HUDEP-2 (cell line): Measurements from ENCODE around the gene ABCA3.
"Not testable (repeated sequence)": the region's sequence is repeated elsewhere in the genome, so short reads cannot be mapped to it uniquely, and the experiment has no call there.

ENCODE experiments used
- DNase-seq, 76 experiments: peaks; one replicate each; lab custom pipeline; 2025; ENCODE audit not compliant: unreplicated experiment in 76 of 76; lab: John Stamatoyannopoulos, UW

ABCA3 gene

GRCh38 chr16:2263026-2263425, 77.5 kb downstream of the ABCA3 start:
- DNase-seq, result not testable (repeated sequence)

- no peak for DNase-seq
These were observed 80.3 kb downstream of the ABCA3 start for GRCh38 chr16:2260250-2260649.

GRCh38 chr16:2258530-2258929, 82.0 kb downstream of the ABCA3 start:
- not testable (repeated sequence) for DNase-seq

GRCh38 chr16:2257726-2258125, 82.8 kb downstream of the ABCA3 start:
- DNase-seq, result no peak

GRCh38 chr16:2256531-2257140, 83.9 kb downstream of the ABCA3 start:
- no peak for DNase-seq

- no peak for DNase-seq
These were observed 87.2 kb downstream of the ABCA3 start for GRCh38 chr16:2253293-2253692.

- DNase-seq, result no peak
These were observed 87.8 kb downstream of the ABCA3 start for GRCh38 chr16:2252806-2253148.

- DNase-seq, result peak in 74 of 76 experiments; percentile 63 to 97 (median 94)
These were observed 89.0 kb downstream of the ABCA3 start, which contains the start of gene ECI1 for GRCh38 chr16:2251296-2252111. Gene ECI1 (minus strand): TSS chr16:2251587. CDS start chr16:2251566, 21 bp downstream.

- peak in 21 of 76 experiments; percentile 7 to 58 (median 33) for DNase-seq
These were observed 89.8 kb downstream of the ABCA3 start for GRCh38 chr16:2250652-2251295.

GRCh38 chr16:2246301-2246885, 94.1 kb downstream of the ABCA3 start:
- no peak for DNase-seq

- DNase-seq, result no peak
These were observed 95.4 kb downstream of the ABCA3 start for GRCh38 chr16:2244926-2245795.

GRCh38 chr16:2244301-2244700, 96.2 kb downstream of the ABCA3 start:
- DNase-seq, result peak in 17 of 76 experiments; percentile 11 to 60 (median 38)

GRCh38 chr16:2243781-2244180, 96.7 kb downstream of the ABCA3 start:
- no peak for DNase-seq

GRCh38 chr16:2243031-2243528, 97.4 kb downstream of the ABCA3 start:
- peak in 5 of 76 experiments; percentile 7 to 18 (median 12) for DNase-seq

- DNase-seq, result no peak
These were observed 97.9 kb downstream of the ABCA3 start for GRCh38 chr16:2242598-2242997.

GRCh38 chr16:2240331-2240730, 100.2 kb downstream of the ABCA3 start:
- DNase-seq, result not testable (repeated sequence)

- DNase-seq, result peak in 1 of 76 experiments; percentile 17
These were observed 101.5 kb downstream of the ABCA3 start for GRCh38 chr16:2238838-2239675.

- no peak for DNase-seq
These were observed 102.2 kb downstream of the ABCA3 start for GRCh38 chr16:2238150-2238837.
